ENCODE results near the gene CHKA.
"Not testable (repeated sequence)": the region's sequence is repeated elsewhere in the genome, so short reads cannot be mapped to it uniquely, and the experiment has no call there.

CHKA gene

GRCh38 chr11:68115285-68115684 is 5.9 kb downstream of the CHKA start:
- no peak for DNase-seq (ENCODE audit: low read depth)

- DNase-seq (ENCODE audit: low read depth): no peak
Measured at GRCh38 chr11:68113986-68114385, 7.2 kb downstream of the CHKA start.

- DNase-seq (ENCODE audit: low read depth): no peak
Measured at GRCh38 chr11:68107689-68108088, 13.5 kb downstream of the CHKA start.

- DNase-seq (ENCODE audit: low read depth): no peak
Measured at GRCh38 chr11:68106165-68106940, 14.8 kb downstream of the CHKA start.

DNA sequence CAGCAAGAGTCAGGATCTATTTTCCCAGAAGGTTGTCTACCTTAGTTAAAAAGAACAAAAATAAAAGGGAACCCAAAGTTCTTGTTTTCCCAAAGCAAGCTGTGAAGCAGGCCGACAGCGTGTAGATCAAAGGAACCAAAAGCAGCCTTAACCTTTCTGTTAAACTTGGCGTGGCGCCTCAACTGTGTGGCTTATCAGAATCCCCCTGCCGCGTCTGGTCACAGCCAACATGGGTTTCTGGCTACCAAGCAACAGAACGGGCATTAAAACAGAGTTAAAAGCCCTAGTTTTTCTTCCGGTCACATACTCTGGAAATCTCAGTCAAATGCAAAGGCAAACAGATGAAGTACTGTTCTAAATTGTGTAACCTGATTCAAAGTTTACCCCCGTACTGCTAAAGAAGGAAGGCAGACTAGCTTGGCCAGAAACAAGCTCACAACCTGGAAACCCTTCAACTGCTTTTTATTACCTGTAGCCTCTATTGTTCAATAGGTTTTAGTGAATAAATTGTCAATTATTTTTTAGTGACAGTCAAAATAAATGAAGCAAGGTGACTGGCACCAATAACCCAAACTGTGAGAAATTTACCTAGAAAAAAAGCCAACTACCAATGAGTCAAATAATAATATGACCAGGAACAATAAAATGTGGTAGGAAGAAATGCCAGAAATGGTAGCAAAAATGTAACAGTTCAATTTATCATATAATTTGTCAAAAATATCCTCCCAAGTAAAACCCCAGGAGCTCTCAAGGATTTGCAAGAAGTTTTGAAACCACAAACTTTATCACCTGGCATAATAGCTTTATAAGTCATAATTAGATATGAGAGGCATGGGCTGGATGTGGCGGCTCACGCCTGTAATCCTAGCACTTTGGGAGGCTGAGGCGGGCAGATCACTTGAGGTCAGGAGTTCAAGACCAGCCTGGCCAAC is 21.4 kb downstream of the CHKA start:
- DNase-seq (ENCODE audit: low read depth): no peak

DNA sequence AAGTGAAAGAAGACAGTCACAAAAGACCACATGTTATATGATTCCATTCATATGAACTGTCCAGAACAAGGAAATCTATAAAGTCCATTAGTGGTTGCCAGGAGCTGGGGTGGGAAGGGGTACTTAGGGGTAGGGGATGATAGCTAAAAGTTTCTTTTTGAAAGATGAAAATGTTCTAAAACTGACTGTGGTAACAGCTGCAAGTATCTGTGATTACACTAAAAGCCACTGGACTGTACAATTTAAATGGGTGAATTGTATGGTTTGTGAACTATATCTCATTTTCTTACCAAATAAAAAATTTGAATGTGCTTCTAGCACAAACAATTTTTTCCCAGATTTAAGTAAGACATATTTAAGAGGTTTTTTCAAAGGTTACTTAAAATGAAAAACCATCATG is 22.1 kb downstream of the CHKA start:
- no peak for DNase-seq (ENCODE audit: low read depth)

DNA sequence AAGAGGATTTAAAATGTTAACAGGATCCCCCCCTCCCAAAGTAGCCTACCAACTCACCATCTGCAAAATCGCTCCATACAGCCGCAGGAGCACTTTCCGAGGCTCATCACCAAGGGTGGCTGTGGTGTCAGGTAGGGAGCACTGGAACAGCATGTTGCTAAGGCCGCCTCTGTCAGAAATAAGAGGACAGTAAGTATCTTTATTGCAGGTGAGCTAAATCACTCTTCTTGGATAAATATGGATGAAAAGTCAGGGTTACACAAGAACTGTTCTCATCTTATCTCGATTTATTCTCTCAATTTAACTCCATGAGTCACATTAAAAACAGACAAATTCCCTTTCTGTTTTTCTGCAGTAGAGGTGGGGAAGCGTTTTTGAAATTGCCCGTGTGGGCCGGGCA is 24.2 kb downstream of the CHKA start:
- no peak for DNase-seq (ENCODE audit: low read depth)

GRCh38 chr11:68093565-68093964 is 27.6 kb downstream of the CHKA start:
- no peak for DNase-seq (ENCODE audit: low read depth)

GRCh38 chr11:68092946-68093345 is 28.2 kb downstream of the CHKA start:
- not testable (repeated sequence) for DNase-seq (ENCODE audit: low read depth)

DNA sequence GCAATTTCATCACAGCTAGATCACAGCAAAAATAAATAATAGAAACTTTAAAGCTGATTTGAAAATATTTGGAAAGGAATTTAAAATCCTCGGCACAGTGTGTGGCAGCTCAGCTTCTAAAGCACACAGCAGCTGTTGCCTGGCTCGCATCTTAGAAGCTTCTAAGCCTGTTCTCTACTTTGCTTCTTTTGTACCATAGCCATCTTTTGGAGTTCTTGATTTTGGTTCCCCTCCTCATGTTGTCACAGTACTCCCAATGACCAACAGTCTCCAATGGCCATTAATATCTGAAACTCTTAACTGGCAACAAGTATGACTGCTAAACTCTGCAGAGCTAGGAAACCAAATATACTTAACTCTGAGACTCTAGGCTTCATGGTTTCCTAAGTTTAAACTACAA is 28.8 kb downstream of the CHKA start:
- DNase-seq (ENCODE audit: low read depth): no peak

DNA sequence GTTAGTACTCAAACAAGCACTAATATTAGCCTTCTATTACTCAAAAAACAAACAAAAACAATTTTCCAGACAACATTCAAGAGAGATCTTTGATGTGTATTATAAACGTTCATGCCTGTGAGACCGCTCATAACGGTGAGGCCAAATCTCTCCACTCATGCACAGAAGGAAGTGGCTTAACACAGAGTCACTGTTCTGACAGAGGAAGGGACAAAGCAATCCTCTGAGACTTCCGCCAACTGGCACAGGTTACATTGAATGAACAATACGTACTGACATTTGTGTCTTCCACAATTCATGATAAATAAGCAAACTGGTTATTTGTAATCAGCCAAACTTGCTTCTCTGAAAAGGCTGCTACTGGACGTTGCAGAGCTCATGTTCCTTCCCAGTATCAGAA is 30.5 kb downstream of the CHKA start:
- DNase-seq (ENCODE audit: low read depth): no peak

- DNase-seq (ENCODE audit: low read depth): no peak
Measured at GRCh38 chr11:68090287-68090686, 30.9 kb downstream of the CHKA start.

DNA sequence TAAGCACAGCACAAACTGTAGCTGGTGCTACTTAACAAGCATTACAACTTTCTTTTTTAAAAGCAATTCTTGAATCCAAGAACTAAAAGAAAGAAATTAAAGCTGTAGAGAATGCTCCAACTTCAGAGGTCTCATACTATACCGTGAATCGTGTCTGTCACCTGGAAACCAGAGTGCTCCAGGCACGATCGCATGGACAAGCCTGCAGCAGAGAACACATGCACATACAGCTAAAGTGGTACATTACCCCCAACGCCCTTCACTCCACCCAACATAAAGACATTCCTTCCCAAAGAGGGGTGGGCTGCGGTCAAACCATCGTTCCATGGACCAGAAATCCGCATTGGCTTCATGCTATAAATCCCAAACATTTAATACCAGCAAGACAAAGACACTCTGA is 31.5 kb downstream of the CHKA start:
- DNase-seq (ENCODE audit: low read depth): no peak

- DNase-seq (ENCODE audit: low read depth): no peak
Measured at GRCh38 chr11:68083517-68083916, 37.7 kb downstream of the CHKA start.

- DNase-seq (ENCODE audit: low read depth): no peak
Measured at GRCh38 chr11:68082481-68082880, 38.7 kb downstream of the CHKA start.

DNA sequence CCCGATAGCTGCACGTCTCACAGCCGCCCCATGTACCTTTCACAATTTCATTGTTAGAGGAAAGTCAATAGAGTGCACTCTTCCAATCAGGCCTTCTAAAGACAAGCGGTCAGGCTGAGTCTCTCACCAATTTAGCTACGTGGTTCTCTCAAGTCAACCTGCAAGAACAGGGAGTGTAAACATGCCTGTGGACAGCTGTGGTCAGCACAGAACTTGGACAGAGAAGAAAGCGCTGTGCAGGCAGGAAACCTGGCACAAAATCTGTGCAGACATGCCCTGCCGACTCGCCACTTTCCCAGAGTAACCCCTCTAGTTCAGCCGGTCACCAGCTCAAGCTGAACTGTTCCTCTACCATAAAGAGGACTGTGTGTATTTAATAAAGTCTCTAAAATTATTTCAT is 39.5 kb downstream of the CHKA start:
- DNase-seq (ENCODE audit: low read depth): no peak

DNA sequence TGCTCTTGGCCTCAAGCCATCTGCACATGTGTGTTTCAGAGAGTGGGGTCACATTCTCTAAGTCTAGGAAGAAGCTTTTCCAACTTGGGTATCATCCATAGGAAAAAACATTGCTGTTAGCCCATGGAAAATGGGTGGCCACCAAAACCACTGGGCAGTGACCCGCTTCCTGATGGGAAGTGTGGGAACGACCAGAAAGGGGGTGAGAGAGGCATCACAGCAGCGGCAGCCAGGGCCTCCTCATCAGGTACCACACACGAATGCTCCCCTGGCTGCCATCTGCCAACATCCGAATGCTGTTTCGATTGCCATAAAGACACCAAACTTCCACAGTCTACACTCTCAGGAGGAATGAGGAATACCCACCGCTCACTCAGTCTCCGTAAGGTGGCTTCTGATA is 40.3 kb downstream of the CHKA start:
- DNase-seq (ENCODE audit: low read depth): no peak

GRCh38 chr11:68077617-68078582 is 43.3 kb downstream of the CHKA start:
- no peak for DNase-seq (ENCODE audit: low read depth)

DNA sequence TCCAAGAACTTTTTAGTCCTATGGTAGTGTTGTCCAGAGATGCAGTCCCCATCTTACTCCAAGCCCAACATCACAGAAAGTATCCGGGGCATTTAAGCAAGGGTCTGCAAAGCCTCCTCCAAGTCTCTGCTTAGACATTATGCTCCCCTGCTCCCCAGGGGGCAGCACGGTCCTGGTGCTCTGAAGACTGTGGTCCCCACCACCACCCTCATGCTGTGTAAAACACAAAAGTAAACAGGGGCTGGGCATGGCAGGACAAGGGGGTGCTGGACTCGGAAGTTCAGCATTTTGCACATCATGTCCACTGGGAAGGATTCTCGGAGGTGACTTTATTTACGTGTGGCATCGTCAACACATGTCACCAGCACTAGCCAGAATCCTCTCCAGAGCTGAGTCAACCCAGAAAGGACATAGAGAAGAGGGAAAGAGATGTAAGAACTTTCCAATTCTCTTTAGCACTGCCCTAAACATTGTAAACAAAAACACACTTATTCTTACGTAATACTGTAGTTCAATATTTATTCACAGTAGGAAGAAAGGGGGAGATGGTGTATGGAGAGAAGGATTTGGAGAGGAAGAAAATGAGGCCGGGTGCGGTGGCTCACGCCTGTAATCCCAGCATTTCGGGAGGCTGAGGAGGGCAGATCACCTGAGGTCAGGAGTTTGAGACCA is 44.7 kb downstream of the CHKA start:
- no peak for DNase-seq (ENCODE audit: low read depth)

DNA sequence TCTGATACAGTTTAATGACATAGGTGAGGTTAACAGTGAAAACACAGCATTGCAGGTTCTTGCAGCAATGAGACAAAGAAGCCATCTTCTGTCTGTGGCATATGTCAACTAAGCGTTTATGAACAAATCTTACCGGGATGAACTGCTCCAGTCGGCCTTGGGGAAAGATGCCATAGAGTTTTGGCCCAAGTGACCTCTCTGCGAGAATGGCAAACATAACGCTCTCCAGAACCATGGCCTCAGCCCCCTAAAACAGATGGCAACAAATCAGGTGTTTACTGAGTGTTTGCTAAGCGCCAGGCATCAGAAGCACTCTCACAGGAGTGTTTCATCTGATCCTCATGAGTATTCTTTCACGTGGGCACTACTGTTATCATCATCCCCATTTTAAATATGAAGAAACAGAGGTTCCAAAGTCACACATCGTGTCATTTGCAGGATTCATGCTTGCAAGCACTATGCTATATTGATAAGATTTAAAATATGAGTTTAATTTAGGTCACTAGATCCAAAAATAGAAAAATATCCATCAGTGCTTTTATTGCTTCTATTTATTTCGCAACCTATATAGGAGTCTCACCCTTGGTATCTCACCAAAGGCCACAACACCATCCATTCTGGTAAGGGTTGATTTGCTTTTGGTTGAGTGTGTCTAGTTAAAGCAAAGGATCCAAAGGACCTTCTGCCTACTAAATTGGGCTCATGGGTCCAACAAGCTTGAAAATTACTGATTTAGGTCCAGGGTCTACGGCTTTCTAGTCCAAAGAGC is 46.4 kb downstream of the CHKA start:
- no peak for DNase-seq (ENCODE audit: low read depth)

Data from HS-5 (cell line).